Ovary (tissue), 3 donors: ENCODE measurements around the gene CCDC28A.

Experiments
- EP300 ChIP-seq: sonication (generic); formaldehyde crosslinking; IDR thresholded peaks from one replicate; pipeline ENCODE4 v1.6.1; 2017; ENCODE audit warnings: antibody characterized with exemption
- POLR2A ChIP-seq: fragments of 450-650 bp; IDR thresholded peaks from one replicate; pipeline ENCODE4 v1.6.1; 2017; ENCODE audit warnings: antibody characterized with exemption, mild to moderate bottlenecking, moderate library complexity
- TF ChIP-seq, protein P1 (sequence below), 3 donors: fragments of 450-650 bp in 2 of 3; fragments of 200-600 bp in 1 of 3; IDR thresholded peaks; one replicate each; pipeline versions ENCODE4 v1.5.1 to v1.8.0; 2016 to 2022; ENCODE audit warnings: antibody characterized with exemption in 3 of 3, mild to moderate bottlenecking in 1 of 3
- donor health status: DM: no; HTN: no; CAD: no.

DNA sequence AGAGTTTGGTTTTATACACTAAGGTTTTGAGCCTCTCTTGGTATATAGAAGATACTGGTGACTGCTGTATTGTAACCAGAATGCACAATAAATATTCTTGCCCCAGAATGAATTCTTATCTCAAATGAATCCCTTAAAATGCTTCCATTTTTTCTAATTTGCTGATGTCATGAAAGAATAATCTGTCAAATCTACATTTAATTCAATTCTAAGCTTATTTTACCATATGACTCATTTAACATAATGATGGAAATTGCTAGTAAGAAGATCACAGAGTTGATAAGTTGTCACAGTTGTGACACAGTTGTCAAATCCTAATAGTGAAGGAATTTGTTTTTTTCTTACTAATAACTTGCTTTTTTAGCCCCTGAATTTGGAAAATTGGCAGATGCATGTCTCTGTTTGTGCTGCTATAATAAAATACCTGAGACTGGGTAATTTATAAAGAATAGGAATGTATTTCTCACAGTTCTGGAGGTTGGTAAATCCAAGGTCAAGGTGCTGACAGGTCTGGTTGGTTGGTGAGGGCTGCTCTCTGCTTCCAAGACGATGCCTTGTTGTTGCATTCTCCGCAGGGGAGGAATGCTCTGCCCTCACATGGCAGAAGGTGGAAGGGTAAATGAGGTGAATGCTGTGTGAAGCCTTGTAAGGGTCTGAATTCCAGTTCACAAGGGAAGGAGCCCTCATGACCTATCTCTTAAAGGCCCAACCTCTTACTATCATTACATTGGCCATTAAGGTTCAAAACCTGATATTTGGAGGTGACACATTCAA, 27.0 kb downstream of the CCDC28A start:
- TF ChIP-seq, protein P1, sequence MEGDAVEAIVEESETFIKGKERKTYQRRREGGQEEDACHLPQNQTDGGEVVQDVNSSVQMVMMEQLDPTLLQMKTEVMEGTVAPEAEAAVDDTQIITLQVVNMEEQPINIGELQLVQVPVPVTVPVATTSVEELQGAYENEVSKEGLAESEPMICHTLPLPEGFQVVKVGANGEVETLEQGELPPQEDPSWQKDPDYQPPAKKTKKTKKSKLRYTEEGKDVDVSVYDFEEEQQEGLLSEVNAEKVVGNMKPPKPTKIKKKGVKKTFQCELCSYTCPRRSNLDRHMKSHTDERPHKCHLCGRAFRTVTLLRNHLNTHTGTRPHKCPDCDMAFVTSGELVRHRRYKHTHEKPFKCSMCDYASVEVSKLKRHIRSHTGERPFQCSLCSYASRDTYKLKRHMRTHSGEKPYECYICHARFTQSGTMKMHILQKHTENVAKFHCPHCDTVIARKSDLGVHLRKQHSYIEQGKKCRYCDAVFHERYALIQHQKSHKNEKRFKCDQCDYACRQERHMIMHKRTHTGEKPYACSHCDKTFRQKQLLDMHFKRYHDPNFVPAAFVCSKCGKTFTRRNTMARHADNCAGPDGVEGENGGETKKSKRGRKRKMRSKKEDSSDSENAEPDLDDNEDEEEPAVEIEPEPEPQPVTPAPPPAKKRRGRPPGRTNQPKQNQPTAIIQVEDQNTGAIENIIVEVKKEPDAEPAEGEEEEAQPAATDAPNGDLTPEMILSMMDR (IDR thresholded peaks at IDR 0.05), result no peak
- TF ChIP-seq POLR2A (no peak), EP300 (no peak)
